ENCODE measurements around the gene ZBTB12. TPM values are rescaled to one million over a fixed set of nuclear protein-coding genes. Genes with fewer than 3 reads are reported as not detected.

ZBTB12 gene
- total RNA-seq, 1 experiment from 2014 or later: 11.7 TPM

DNA sequence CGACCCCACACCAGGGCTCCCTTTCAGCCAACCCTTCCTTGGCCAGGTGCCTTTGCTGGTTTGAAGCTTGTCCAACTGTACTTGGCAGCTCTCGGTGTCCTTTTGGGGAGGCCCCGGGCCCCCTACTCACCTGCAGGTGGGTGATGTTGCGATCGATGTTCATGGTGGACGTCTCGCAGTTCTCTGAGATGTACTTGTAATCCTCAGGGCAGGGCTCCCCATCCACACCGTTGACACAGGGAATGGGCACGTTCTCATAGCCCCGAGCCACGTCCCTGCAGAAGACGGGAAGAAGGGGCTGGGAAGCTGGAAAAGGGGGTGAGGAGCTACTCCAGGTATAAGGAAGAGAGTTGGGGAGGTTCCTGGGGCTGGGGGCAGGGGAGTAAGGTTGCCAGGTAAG lies 18.2 kb downstream of the ZBTB12 start:
- H3K4me1 Mint-ChIP-seq (ENCODE audit: low read depth, unreplicated experiment): no peaks in the 10 kb centered on the region
- H3K27ac Mint-ChIP-seq (ENCODE audit: unreplicated experiment): no peak overlapping the region
- Histone ChIP-seq H3K27me3 (replicated peaks; ENCODE audit: control insufficient read depth, insufficient read depth, low read length) (no peaks in the 10 kb centered on the region), H3K36me3 (ENCODE audit: control insufficient read depth, insufficient read depth, low read length) (no peaks in the 10 kb centered on the region; the same call in none of the 2 replicates), H3K4me3 (ENCODE audit: low read depth, low read length) (no peak overlapping the region), H3K4me1 (no peaks in the 10 kb centered on the region), H3K9me3 (no peaks in the 10 kb centered on the region)
- no peak for DNase-seq
- H3K4me3 Mint-ChIP-seq (ENCODE audit: unreplicated experiment): no peak overlapping the region
- POLR2A ChIA-PET: interaction anchor here (1.0 kb wide), 1 partner anchor 56 kb away, joined by 4 read pairs; the partner anchor contains the start of gene HSPA1B
- no peaks in the 10 kb centered on the region for H3K27me3 Mint-ChIP-seq (ENCODE audit: insufficient read depth, unreplicated experiment)
- CTCF ChIA-PET: interaction anchor here (0.8 kb wide), 1 partner anchor 62 kb away, joined by 3 read pairs; the partner anchor contains the start of gene CFB
- no TSS peak for BruUV-seq (replicated peaks)
- H3K36me3 Mint-ChIP-seq (ENCODE audit: insufficient read depth, unreplicated experiment): peaks cover 48% of the 10 kb centered on the region
- no peaks in the 10 kb centered on the region for H3K9me3 Mint-ChIP-seq (ENCODE audit: unreplicated experiment)
- TF ChIP-seq, protein P1, sequence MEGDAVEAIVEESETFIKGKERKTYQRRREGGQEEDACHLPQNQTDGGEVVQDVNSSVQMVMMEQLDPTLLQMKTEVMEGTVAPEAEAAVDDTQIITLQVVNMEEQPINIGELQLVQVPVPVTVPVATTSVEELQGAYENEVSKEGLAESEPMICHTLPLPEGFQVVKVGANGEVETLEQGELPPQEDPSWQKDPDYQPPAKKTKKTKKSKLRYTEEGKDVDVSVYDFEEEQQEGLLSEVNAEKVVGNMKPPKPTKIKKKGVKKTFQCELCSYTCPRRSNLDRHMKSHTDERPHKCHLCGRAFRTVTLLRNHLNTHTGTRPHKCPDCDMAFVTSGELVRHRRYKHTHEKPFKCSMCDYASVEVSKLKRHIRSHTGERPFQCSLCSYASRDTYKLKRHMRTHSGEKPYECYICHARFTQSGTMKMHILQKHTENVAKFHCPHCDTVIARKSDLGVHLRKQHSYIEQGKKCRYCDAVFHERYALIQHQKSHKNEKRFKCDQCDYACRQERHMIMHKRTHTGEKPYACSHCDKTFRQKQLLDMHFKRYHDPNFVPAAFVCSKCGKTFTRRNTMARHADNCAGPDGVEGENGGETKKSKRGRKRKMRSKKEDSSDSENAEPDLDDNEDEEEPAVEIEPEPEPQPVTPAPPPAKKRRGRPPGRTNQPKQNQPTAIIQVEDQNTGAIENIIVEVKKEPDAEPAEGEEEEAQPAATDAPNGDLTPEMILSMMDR (IDR thresholded peaks at IDR 0.05; ENCODE audit: insufficient read depth in 1 of 2, low read depth in 1 of 2, low read length in 1 of 2, severe bottlenecking in 1 of 2, unreplicated experiment in 1 of 2): no peak
- intact Hi-C loops (cut with micrococcal nuclease; ENCODE audit: unreplicated experiment): no loop called here

DNA sequence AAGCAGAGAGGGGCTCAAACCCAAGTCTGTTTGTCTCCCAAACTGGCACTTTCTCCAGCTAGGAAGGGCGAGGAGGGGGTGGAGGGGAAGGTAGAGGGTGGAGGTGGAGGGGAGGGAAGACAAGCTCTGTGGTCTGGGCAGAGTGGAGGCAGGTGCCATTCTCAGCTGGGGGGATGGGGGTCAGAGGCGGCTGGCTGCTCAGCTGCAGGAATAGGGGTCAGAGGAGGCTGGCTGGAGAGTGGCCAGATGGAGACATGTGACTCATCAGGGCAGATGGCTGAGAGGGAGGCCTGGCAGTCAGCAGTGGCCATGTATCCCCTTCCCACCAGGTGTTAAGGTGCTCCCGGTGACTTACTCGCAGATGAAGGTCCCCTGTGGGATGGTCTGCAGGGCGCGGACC lies 19.5 kb downstream of the ZBTB12 start:
- Histone ChIP-seq H3K9me3 (no peaks in the 10 kb centered on the region), H3K4me1 (peaks cover 11% of the 10 kb centered on the region; the same call in 1 of the 2 replicates), H3K27me3 (replicated peaks; ENCODE audit: control insufficient read depth, insufficient read depth, low read length) (no peaks in the 10 kb centered on the region), H3K4me3 (ENCODE audit: low read depth, low read length) (no peak overlapping the region), H3K36me3 (ENCODE audit: control insufficient read depth, insufficient read depth, low read length) (no peaks in the 10 kb centered on the region; the same call in none of the 2 replicates)
- Mint-ChIP-seq H3K9me3 (ENCODE audit: unreplicated experiment) (no peaks in the 10 kb centered on the region), H3K4me3 (ENCODE audit: unreplicated experiment) (no peak overlapping the region), H3K4me1 (ENCODE audit: low read depth, unreplicated experiment) (peaks cover 8% of the 10 kb centered on the region), H3K36me3 (ENCODE audit: insufficient read depth, unreplicated experiment) (peaks cover 37% of the 10 kb centered on the region), H3K27me3 (ENCODE audit: insufficient read depth, unreplicated experiment) (no peaks in the 10 kb centered on the region), H3K27ac (ENCODE audit: unreplicated experiment) (no peak overlapping the region)
- ChIA-PET CTCF (interaction anchor here (0.7 kb wide), 1 partner anchor 255 kb away, joined by 3 read pairs; no protein-coding TSS in a partner anchor), POLR2A (no interaction called here)
- no TSS peak for BruUV-seq (replicated peaks)
- DNase-seq: no peak
- intact Hi-C loops (cut with micrococcal nuclease; ENCODE audit: unreplicated experiment): no loop called here
- TF ChIP-seq, protein P1 (IDR thresholded peaks at IDR 0.05; ENCODE audit: insufficient read depth in 1 of 2, low read depth in 1 of 2, low read length in 1 of 2, severe bottlenecking in 1 of 2, unreplicated experiment in 1 of 2): no peak

- H3K4me1 Mint-ChIP-seq (ENCODE audit: low read depth, unreplicated experiment): peaks cover 8% of the 10 kb centered on the region
- no TSS peak for BruUV-seq (replicated peaks)
- TF ChIP-seq, protein P1 (IDR thresholded peaks at IDR 0.05; ENCODE audit: insufficient read depth in 1 of 2, low read depth in 1 of 2, low read length in 1 of 2, severe bottlenecking in 1 of 2, unreplicated experiment in 1 of 2): no peak
- Histone ChIP-seq H3K36me3 (ENCODE audit: control insufficient read depth, insufficient read depth, low read length) (no peaks in the 10 kb centered on the region; the same call in none of the 2 replicates), H3K4me1 (peaks cover 15% of the 10 kb centered on the region; the same call in 1 of the 2 replicates), H3K4me3 (ENCODE audit: low read depth, low read length) (no peak overlapping the region), H3K9me3 (no peaks in the 10 kb centered on the region), H3K27me3 (replicated peaks; ENCODE audit: control insufficient read depth, insufficient read depth, low read length) (no peaks in the 10 kb centered on the region)
- H3K9me3 Mint-ChIP-seq (ENCODE audit: unreplicated experiment): no peaks in the 10 kb centered on the region
- no peak overlapping the region for H3K27ac Mint-ChIP-seq (ENCODE audit: unreplicated experiment)
- no peak for DNase-seq
- H3K27me3 Mint-ChIP-seq (ENCODE audit: insufficient read depth, unreplicated experiment): no peaks in the 10 kb centered on the region
- H3K36me3 Mint-ChIP-seq (ENCODE audit: insufficient read depth, unreplicated experiment): peaks cover 35% of the 10 kb centered on the region
- ChIA-PET POLR2A (interaction anchor here (0.7 kb wide), 1 partner anchor 156 kb away, joined by 6 read pairs; no protein-coding TSS in a partner anchor), CTCF (interaction anchor here (0.8 kb wide), 1 partner anchor 112 kb away, joined by 3 read pairs; no protein-coding TSS in a partner anchor)
- intact Hi-C loops (cut with micrococcal nuclease; ENCODE audit: unreplicated experiment): no loop called here
- H3K4me3 Mint-ChIP-seq (ENCODE audit: unreplicated experiment): no peak overlapping the region
Measured at GRCh38 chr6:31881136-31881859, 20.6 kb downstream of the ZBTB12 start.
